Lung (tissue), 12 donors: Measurements from ENCODE around the gene CDH4. TPM values are rescaled to one million over a fixed set of nuclear protein-coding genes. Genes with fewer than 3 reads are reported as not detected.

ENCODE experiments used
- ATAC-seq: fragments of 200-7000 bp; cut with Tn5 transposase; one replicate; pipeline ENCODE4 v1.9.1; 2020; ENCODE audit warnings: moderate number of reproducible peaks; ENCODE audit not compliant: insufficient read depth, low FRiP score
- DNase-seq, 3 donors: peaks; one replicate each; pipeline ENCODE4 v3.0.0-alpha.2; 2013 to 2017
- H3K27ac ChIP-seq, 2 donors: one replicate each; pipeline ENCODE4 v1.5.1; 2013; ENCODE audit warnings: mild to moderate bottlenecking in 2 of 2, moderate library complexity in 2 of 2, control low read depth in 1 of 2, inconsistent platforms in 1 of 2, low read depth in 1 of 2, low read length in 1 of 2
- H3K27me3 ChIP-seq, 3 donors: one replicate each; pipeline ENCODE4 v1.5.1; 2013; ENCODE audit warnings: low read length in 2 of 3; ENCODE audit not compliant: control insufficient read depth in 3 of 3, insufficient read depth in 3 of 3
- H3K36me3 ChIP-seq, 4 donors: one replicate each; pipeline ENCODE4 v1.5.1; 2013; ENCODE audit warnings: low read length in 4 of 4, mild to moderate bottlenecking in 1 of 4, moderate library complexity in 1 of 4; ENCODE audit not compliant: control insufficient read depth in 4 of 4, insufficient read depth in 4 of 4
- H3K4me1 ChIP-seq, 5 donors: one replicate each; pipeline ENCODE4 v1.5.1; 2013; ENCODE audit warnings: low read length in 5 of 5, mild to moderate bottlenecking in 2 of 5, moderate library complexity in 1 of 5; ENCODE audit not compliant: control insufficient read depth in 5 of 5, insufficient read depth in 5 of 5
- H3K4me3 ChIP-seq: one replicate; pipeline ENCODE4 v1.5.1; 2013; ENCODE audit warnings: mild to moderate bottlenecking, control low read depth, moderate library complexity
- H3K9ac ChIP-seq, 2 donors: one replicate each; pipeline ENCODE4 v1.5.1; 2013; ENCODE audit warnings: low read length in 2 of 2, control low read depth in 1 of 2; ENCODE audit not compliant: insufficient read depth in 1 of 2
- H3K9me3 ChIP-seq, 4 donors: one replicate each; pipeline ENCODE4 v1.5.1; 2013; ENCODE audit warnings: low read length in 3 of 4, mild to moderate bottlenecking in 1 of 4, moderate library complexity in 1 of 4; ENCODE audit not compliant: control insufficient read depth in 4 of 4, insufficient read depth in 3 of 4
- CTCF ChIP-seq: IDR thresholded peaks from 2 replicates; pipeline ENCODE4 v1.5.1; 2012; ENCODE audit warnings: mild to moderate bottlenecking; ENCODE audit errors: control extremely low read depth, extremely low read depth
- WGBS, 2 donors: extraction: QIAGEN DNeasy Blood & Tissue Kit; methylation state at CpG; one replicate each; pipeline ENCODE4 v1.1.7; 2013; 5-methylcytosine and 5-hydroxymethylcytosine counted together
- polyA plus RNA-seq, 2 donors: library from polyadenylated mRNA; stranded (reverse); fragments of 200-250 nt; gene quantifications; one replicate each; pipeline ENCODE4 v1.2.1, GENCODE V29; 2013
- total RNA-seq, 2 donors: library from RNA; depleted of rRNA in 1 of 2; stranded (reverse); fragments of >200 nt in 1 of 2; gene quantifications; one replicate each; pipeline ENCODE4 v1.2.1, GENCODE V29; 2014 to 2021
- donor health status: control.
- donor health status: control.
- donor health status: Bipolar disorder and iron deficiency.
- donor health status: healthy.
- donor health status: DM: yes; HTN: yes; CAD: no.

The CDH4 gene
- total and polyA plus RNA-seq, 4 donors: 0.10 to 2.1 (median 0.34) TPM

DNA sequence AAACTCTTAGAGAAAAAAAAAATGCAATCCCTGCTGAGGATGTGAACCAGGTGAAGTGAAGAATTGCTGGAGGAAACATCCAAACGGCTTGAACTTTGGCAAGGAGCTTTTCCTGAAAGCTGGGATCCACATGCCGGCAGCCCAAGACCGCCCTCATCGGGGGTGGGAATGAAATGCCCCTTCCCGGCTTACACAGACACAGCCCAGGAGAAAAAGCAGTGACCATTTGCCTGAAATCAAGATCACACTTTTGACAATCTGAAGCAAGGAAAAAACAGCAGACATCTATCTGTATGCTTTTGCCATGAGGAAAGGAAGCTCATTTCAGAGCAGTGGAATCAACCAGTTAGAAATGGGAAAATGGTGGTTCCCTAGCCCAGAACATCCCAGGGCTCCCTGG lies 559.1 kb downstream of the CDH4 start:
- DNase-seq (peak in 1 of 3 donors; percentile 11), ATAC-seq (no peak)
- H3K36me3 ChIP-seq: no peaks in the 10 kb centered on the region
- no peak overlapping the region for H3K9ac ChIP-seq
- H3K27ac ChIP-seq: no peak overlapping the region
- 52 to 55% methylated on average over 5 of the region's 5 CpGs for WGBS, 2 donors
- no peak overlapping the region for H3K4me3 ChIP-seq
- no peaks in the 10 kb centered on the region for H3K9me3 ChIP-seq
- H3K27me3 ChIP-seq: peaks cover 0 to 21% (median 0%) of the 10 kb centered on the region in 3 donors
- H3K4me1 ChIP-seq: peaks cover 0 to 13% (median 0%) of the 10 kb centered on the region in 5 donors
- no peak for TF ChIP-seq CTCF

DNA sequence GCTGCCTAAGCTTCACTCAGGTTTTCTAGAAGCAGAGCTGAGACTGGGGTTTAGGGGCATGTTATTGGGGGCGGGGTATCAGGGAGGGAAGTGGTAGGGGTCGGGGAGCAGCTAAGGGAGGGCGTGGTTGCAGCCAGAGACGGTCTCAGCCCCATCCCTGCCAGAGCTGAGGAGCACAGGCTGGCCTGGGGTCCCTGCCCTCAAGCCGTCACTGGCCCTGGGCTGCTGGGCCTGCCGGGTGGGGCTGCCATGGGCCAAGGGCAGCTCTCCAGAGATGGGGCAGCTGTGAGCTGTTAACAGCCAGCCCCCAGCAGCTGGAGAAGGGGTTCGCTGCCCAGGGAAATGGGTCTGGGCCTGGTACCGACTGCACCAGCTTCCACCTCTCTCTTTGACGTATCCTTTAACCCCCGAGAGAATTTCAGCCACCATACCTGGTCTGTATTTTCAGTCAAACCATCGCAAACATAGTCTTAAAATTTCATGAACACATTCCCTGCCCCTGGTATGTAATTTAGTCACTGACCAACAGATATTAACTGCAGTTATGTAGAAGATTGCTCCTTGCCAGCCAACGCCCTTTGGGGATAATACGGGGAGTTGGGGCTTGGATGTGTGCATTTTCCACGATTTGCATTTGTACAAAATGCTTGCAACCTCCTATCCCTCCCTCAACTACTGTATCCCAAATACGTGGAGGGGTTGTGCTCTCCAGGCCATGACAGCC lies 560.2 kb downstream of the CDH4 start:
- Histone ChIP-seq H3K9me3 (peaks cover 0 to 2% (median 0%) of the 10 kb centered on the region in 4 donors), H3K27me3 (peaks cover 0 to 14% (median 0%) of the 10 kb centered on the region in 3 donors), H3K4me3 (no peak overlapping the region), H3K9ac (no peak overlapping the region), H3K36me3 (no peaks in the 10 kb centered on the region), H3K4me1 (peaks cover 0 to 13% (median 0%) of the 10 kb centered on the region in 5 donors), H3K27ac (no peak overlapping the region)
- DNase-seq (no peak), ATAC-seq (no peak)
- no peak for TF ChIP-seq CTCF
- WGBS, 2 donors: 71 to 78% methylated on average over 15 of the region's 15 CpGs

GRCh38 chr20:61812845-61813485 lies 560.9 kb downstream of the CDH4 start:
- ATAC-seq: no peak
- H3K9me3 ChIP-seq: peaks cover 0 to 2% (median 0%) of the 10 kb centered on the region in 4 donors
- 70 to 82% methylated on average over 14 of the region's 14 CpGs for WGBS, 2 donors
- H3K4me1 ChIP-seq: peaks cover 0 to 11% (median 0%) of the 10 kb centered on the region in 5 donors
- H3K27me3 ChIP-seq: peaks cover 0 to 14% (median 0%) of the 10 kb centered on the region in 3 donors
- no peak overlapping the region for H3K27ac ChIP-seq
- no peak for TF ChIP-seq CTCF
- no peak overlapping the region for H3K4me3 ChIP-seq
- DNase-seq: no peak
- H3K9ac ChIP-seq: no peak overlapping the region
- H3K36me3 ChIP-seq: no peaks in the 10 kb centered on the region
